H1 (cell line): Measurements from ENCODE around the gene AQP2. TPM values are rescaled to one million over a fixed set of nuclear protein-coding genes. Genes with fewer than 3 reads are reported as not detected.
A peak's percentile ranks its signal among the peaks of the same experiment; 100 is the strongest.

Source experiments
- CTCF ChIA-PET: fragments of 300-600 bp; sonication (Branson Sonifier 250); formaldehyde crosslinking; loops from one replicate; lab custom pipeline; 2021; ENCODE audit not compliant: partially characterized antibody; lab: Charles Lee
- POLR2A ChIA-PET: fragments of 300-600 bp; sonication (Branson Sonifier 250); formaldehyde crosslinking; loops from one replicate; lab custom pipeline; 2021; ENCODE audit warnings: inconsistent platforms; ENCODE audit not compliant: partially characterized antibody; lab: Charles Lee
- DNase-seq, 2 experiments: peaks; one replicate each; pipeline versions ENCODE4 v3.0.0 to v3.0.0-alpha.2; 2010 to 2022; ENCODE audit warnings: low spot score in 2 of 2, low read depth in 1 of 2, mixed read lengths in 1 of 2
- FAIRE-seq: peaks from 2 replicates; lab custom pipeline; 2011; peaks lifted over from hg19 to GRCh38; lab: Jason Lieb, UNC
- H2AFZ ChIP-seq: 2 replicates; pipeline ENCODE4 v1.8.1; 2012; ENCODE audit warnings: low read length, inconsistent platforms
- H2AK5ac ChIP-seq: 2 replicates; pipeline ENCODE4 v1.6.1; 2013; ENCODE audit warnings: low read depth, low read length
- H2BK120ac ChIP-seq: replicated peaks from 2 replicates; pipeline ENCODE3; 2013; ENCODE audit warnings: low read depth, low read length, inconsistent platforms
- H2BK12ac ChIP-seq: 2 replicates; pipeline ENCODE4 v1.6.1; 2013; ENCODE audit warnings: low read depth, low read length
- H2BK15ac ChIP-seq: 2 replicates; pipeline ENCODE4 v1.6.1; 2013; ENCODE audit warnings: low read length
- H2BK20ac ChIP-seq: 2 replicates; pipeline ENCODE4 v1.6.1; 2013; ENCODE audit warnings: low read length
- H2BK5ac ChIP-seq: 2 replicates; pipeline ENCODE4 v1.6.1; 2013; ENCODE audit warnings: low read depth, low read length
- H3K14ac ChIP-seq: 2 replicates; pipeline ENCODE4 v1.6.1; 2013; ENCODE audit warnings: inconsistent platforms; ENCODE audit not compliant: insufficient read length
- H3K18ac ChIP-seq: 2 replicates; pipeline ENCODE4 v1.6.1; 2013; ENCODE audit warnings: low read length; ENCODE audit errors: extremely low read depth
- H3K23ac ChIP-seq: 2 replicates; pipeline ENCODE4 v1.6.1; 2013; ENCODE audit warnings: inconsistent platforms; ENCODE audit not compliant: insufficient read length
- H3K23me2 ChIP-seq: 2 replicates; pipeline ENCODE4 v1.6.1; 2013; ENCODE audit warnings: low read depth, low read length
- H3K27ac ChIP-seq: 2 replicates; pipeline ENCODE4 v1.6.1; 2011; ENCODE audit warnings: low read depth, low read length, inconsistent platforms
- H3K27me3 ChIP-seq, 4 experiments: replicated peaks in 1 of 4; 1 replicate in 1 of 4; 2 replicates in 3 of 4; pipeline versions ENCODE4 v1.6.1 to v1.8.1; 2011 to 2013; ENCODE audit warnings: low read length in 3 of 4, mild to moderate bottlenecking in 3 of 4, inconsistent platforms in 2 of 4, mixed read lengths in 2 of 4, moderate library complexity in 1 of 4; ENCODE audit not compliant: control insufficient read depth in 3 of 4, insufficient read depth in 3 of 4; ENCODE audit errors: extremely low read depth in 1 of 4
- H3K36me3 ChIP-seq, 4 experiments: 2 replicates each; pipeline versions ENCODE4 v1.6.1 to v1.8.1; 2011 to 2013; ENCODE audit warnings: mild to moderate bottlenecking in 4 of 4, low read length in 3 of 4, moderate library complexity in 2 of 4, control low read depth in 1 of 4, inconsistent platforms in 1 of 4; ENCODE audit not compliant: insufficient read depth in 4 of 4, control insufficient read depth in 2 of 4
- H3K4ac ChIP-seq: replicated peaks from 2 replicates; pipeline ENCODE3; 2013; ENCODE audit warnings: low read length, low read depth, mixed read lengths, inconsistent platforms; ENCODE audit not compliant: insufficient read length
- H3K4me1 ChIP-seq, 4 experiments: replicated peaks in 1 of 4; 1 replicate in 1 of 4; 2 replicates in 3 of 4; pipeline versions ENCODE4 v1.6.1 to v1.8.1; 2011 to 2013; ENCODE audit warnings: low read length in 3 of 4, inconsistent platforms in 2 of 4, mixed read lengths in 1 of 4; ENCODE audit not compliant: insufficient read depth in 4 of 4, control insufficient read depth in 3 of 4
- H3K4me2 ChIP-seq, 2 experiments: 2 replicates each; pipeline versions ENCODE4 v1.6.1 to v1.8.1; 2011 to 2013; ENCODE audit warnings: low read depth in 2 of 2, low read length in 2 of 2, control low read depth in 1 of 2, inconsistent platforms in 1 of 2, mild to moderate bottlenecking in 1 of 2; ENCODE audit not compliant: insufficient read depth in 1 of 2
- H3K4me3 ChIP-seq, 4 experiments: fragments of 200-600, 300-600 bp in 1 of 4; sonication (generic), shearing (Covaris generic), sonication (Bioruptor Twin) in 1 of 4; 2 replicates each; pipeline versions ENCODE4 v1.5.1 to v1.8.1; 2011 to 2016; ENCODE audit warnings: low read length in 4 of 4, low read depth in 3 of 4, control low read depth in 2 of 4, inconsistent platforms in 2 of 4, mild to moderate bottlenecking in 2 of 4, mixed read lengths in 1 of 4, moderate library complexity in 1 of 4; ENCODE audit not compliant: insufficient read depth in 2 of 4; ENCODE audit errors: extremely low read depth in 1 of 4
- H3K56ac ChIP-seq: replicated peaks from 2 replicates; pipeline ENCODE3; 2013; ENCODE audit warnings: low read depth, mild to moderate bottlenecking, mixed read lengths, low read length, inconsistent platforms; ENCODE audit not compliant: insufficient read length
- H3K79me1 ChIP-seq: 2 replicates; pipeline ENCODE4 v1.6.1; 2013; ENCODE audit warnings: low read depth, low read length, control low read depth
- H3K79me2 ChIP-seq, 2 experiments: 2 replicates each; pipeline versions ENCODE4 v1.6.1 to v1.8.1; 2012 to 2013; ENCODE audit warnings: low read length in 2 of 2, mild to moderate bottlenecking in 2 of 2, inconsistent platforms in 1 of 2; ENCODE audit not compliant: insufficient read depth in 2 of 2, control insufficient read depth in 1 of 2
- H3K9ac ChIP-seq, 4 experiments: replicated peaks in 1 of 4; 1 replicate in 1 of 4; 2 replicates in 3 of 4; pipeline versions ENCODE4 v1.6.1 to v1.8.1; 2011 to 2013; ENCODE audit warnings: low read depth in 3 of 4, low read length in 3 of 4, control low read depth in 2 of 4, mild to moderate bottlenecking in 2 of 4, moderate library complexity in 2 of 4, inconsistent platforms in 1 of 4; ENCODE audit errors: extremely low read depth in 1 of 4
- H3K9me3 ChIP-seq, 2 experiments: 2 replicates each; pipeline versions ENCODE4 v1.6.1 to v1.8.1; 2012 to 2013; ENCODE audit warnings: mild to moderate bottlenecking in 2 of 2, moderate library complexity in 2 of 2, control low read depth in 1 of 2, inconsistent platforms in 1 of 2, low read depth in 1 of 2, low read length in 1 of 2, mixed read lengths in 1 of 2; ENCODE audit not compliant: insufficient read depth in 2 of 2
- H4K20me1 ChIP-seq, 2 experiments: replicated peaks in 1 of 2; 2 replicates each; pipeline versions ENCODE3 to v1.8.1; 2011 to 2013; ENCODE audit warnings: inconsistent platforms in 2 of 2, low read length in 2 of 2, mild to moderate bottlenecking in 1 of 2; ENCODE audit not compliant: insufficient read depth in 2 of 2, control insufficient read depth in 1 of 2
- H4K5ac ChIP-seq: 2 replicates; pipeline ENCODE4 v1.6.1; 2013; ENCODE audit warnings: low read length, low read depth, mixed read lengths, inconsistent platforms; ENCODE audit not compliant: insufficient read length
- H4K8ac ChIP-seq: 2 replicates; pipeline ENCODE4 v1.8.0; 2013; ENCODE audit warnings: mild to moderate bottlenecking, moderate library complexity, low read length, inconsistent platforms; ENCODE audit not compliant: insufficient read depth; ENCODE audit errors: extremely low read depth
- H4K91ac ChIP-seq: replicated peaks from 2 replicates; pipeline ENCODE3; 2013; ENCODE audit warnings: low read length, mixed read lengths, inconsistent platforms; ENCODE audit not compliant: insufficient read length
- ASH2L ChIP-seq: fragments of 200-600, 300-600 bp; sonication (generic); IDR thresholded peaks from one replicate; pipeline ENCODE4 v1.7.1; 2017; ENCODE audit warnings: low read length
- HDAC6 ChIP-seq: IDR thresholded peaks from one replicate; pipeline ENCODE4 v1.7.1; 2012; ENCODE audit warnings: low read depth, mild to moderate bottlenecking, inconsistent platforms, low read length, moderate library complexity
- TBP ChIP-seq: IDR thresholded peaks from 2 replicates; pipeline ENCODE4 v1.6.1; 2011; ENCODE audit warnings: low read depth, low read length, improper control_type of control experiment
- WGBS, 2 experiments: shearing (Covaris generic) in 1 of 2; methylation state at CpG; one replicate each; pipeline versions ENCODE4 v1.1.6 to v1.1.7; 2013 to 2015; ENCODE audit warnings: low lambda C conversion rate in 2 of 2, mixed read lengths in 2 of 2, inconsistent platforms in 1 of 2, low coverage in 1 of 2, missing lambda C conversion rate in 1 of 2; ENCODE audit not compliant: insufficient replicate concordance in 2 of 2, insufficient coverage in 1 of 2, insufficient read length in 1 of 2; ENCODE audit errors: extremely low coverage in 1 of 2, missing lambda C conversion rate in 1 of 2; 5-methylcytosine and 5-hydroxymethylcytosine counted together
- polyA plus RNA-seq, 7 experiments: library from polyadenylated mRNA; depleted of rRNA in 3 of 7; stranded (reverse) in 5 of 7; unstranded in 2 of 7; fragments of >200 nt in 5 of 7; fragments of 200-250 nt in 2 of 7; gene quantifications; 1 replicate in 5 of 7; 2 replicates in 1 of 7; 4 replicates in 1 of 7; pipeline versions ENCODE4 v1.2.1 to v1.2.3, GENCODE V29; 2011 to 2013; ENCODE audit warnings: missing spikeins in 2 of 7, mixed read lengths in 2 of 7
- total RNA-seq: library from RNA; stranded (reverse); fragmentation: NEBNext Ultra II Directional; extraction: Animal tissue kit (Norgen Biotek cat#: 25700); gene quantifications from 2 replicates; pipeline ENCODE4 v1.2.1, GENCODE V29; 2021

Gene AQP2
- total and polyA plus RNA-seq, 2 of the 8 experiments (the other 6 are each of a cell fraction or from before 2014, with no cell fraction given) = not detected

GRCh38 chr12:49922349-49923034 is 28.0 kb upstream of the AQP2 start:
- FAIRE-seq (no peak), DNase-seq (no peak)
- no peak overlapping the region for H4K8ac ChIP-seq
- 0 out of 2 replicates have a peak, but pooled peaks cover 2% of the 10 kb centered on the region for H3K79me1 ChIP-seq
- 88% methylated on average over 12 of the region's 12 CpGs; no CpG with 5 or more reads in 1 of the 2 experiments for WGBS, 2 experiments
- no peak overlapping the region for H2AFZ ChIP-seq
- no peak overlapping the region for H4K91ac ChIP-seq
- ChIA-PET POLR2A (interaction anchor here (1.1 kb wide), 1 partner anchor 8 kb away, joined by 3 read pairs; no protein-coding TSS in a partner anchor), CTCF (interaction anchor here (1.0 to 1.5 kb wide), 3 partner anchors 22 to 40 kb away, joined by 3 to 4 read pairs (median 3); no protein-coding TSS in a partner anchor)
- H2BK12ac ChIP-seq = 0 out of 2 replicates have a peak overlapping the region, but pooled peaks have one; percentile 5
- no peak overlapping the region for H3K18ac ChIP-seq
- no peaks in the 10 kb centered on the region for H3K36me3 ChIP-seq
- no peak overlapping the region for H3K4me3 ChIP-seq
- H4K5ac ChIP-seq = no peak overlapping the region
- no peaks in the 10 kb centered on the region for H3K79me2 ChIP-seq
- H3K23ac ChIP-seq = no peak overlapping the region
- H2BK15ac ChIP-seq = no peak overlapping the region
- H3K27ac ChIP-seq = no peak overlapping the region
- H2AK5ac ChIP-seq = no peak overlapping the region
- H2BK120ac ChIP-seq = no peak overlapping the region
- H2BK5ac ChIP-seq = no peak overlapping the region
- 0 out of 2 replicates have a peak, but pooled peaks cover 2% of the 10 kb centered on the region for H3K23me2 ChIP-seq
- H3K14ac ChIP-seq = no peak overlapping the region
- no peaks in the 10 kb centered on the region for H3K27me3 ChIP-seq
- no peak overlapping the region for H3K56ac ChIP-seq
- no peak overlapping the region for H3K9ac ChIP-seq
- no peak overlapping the region for H2BK20ac ChIP-seq
- H3K4ac ChIP-seq = no peak overlapping the region
- H3K9me3 ChIP-seq = no peaks in the 10 kb centered on the region
- H4K20me1 ChIP-seq = peaks cover 0 to 2% of the 10 kb centered on the region in 2 experiments
- no peak overlapping the region for H3K4me2 ChIP-seq
- no peaks in the 10 kb centered on the region; a peak in 1 of 7 replicates for H3K4me1 ChIP-seq
- TF ChIP-seq HDAC6 = no peak
- TF ChIP-seq TBP = no peak
- no peak for TF ChIP-seq ASH2L
